ENCODE data around the gene ANKRD40.

DNA sequence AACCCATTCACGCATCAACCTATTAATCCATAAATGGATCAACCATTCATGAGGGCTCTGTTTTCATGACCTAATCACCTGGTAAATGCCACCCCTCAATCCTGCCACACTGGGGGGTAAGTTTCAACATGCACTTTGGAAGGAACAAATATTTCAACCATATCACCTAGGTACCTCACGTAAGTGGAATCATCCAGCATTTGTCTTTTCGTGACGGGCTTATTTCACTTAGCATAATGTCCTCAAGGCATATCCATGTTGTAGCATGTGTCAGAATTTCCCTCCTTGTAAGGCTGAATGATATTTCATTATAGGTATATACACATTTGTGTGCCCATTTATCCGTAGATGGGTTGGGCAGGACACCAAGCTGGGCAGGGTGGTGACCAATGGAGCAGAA lies 35.6 kb downstream of the ANKRD40 start:
- TF ChIP-seq, protein P1, sequence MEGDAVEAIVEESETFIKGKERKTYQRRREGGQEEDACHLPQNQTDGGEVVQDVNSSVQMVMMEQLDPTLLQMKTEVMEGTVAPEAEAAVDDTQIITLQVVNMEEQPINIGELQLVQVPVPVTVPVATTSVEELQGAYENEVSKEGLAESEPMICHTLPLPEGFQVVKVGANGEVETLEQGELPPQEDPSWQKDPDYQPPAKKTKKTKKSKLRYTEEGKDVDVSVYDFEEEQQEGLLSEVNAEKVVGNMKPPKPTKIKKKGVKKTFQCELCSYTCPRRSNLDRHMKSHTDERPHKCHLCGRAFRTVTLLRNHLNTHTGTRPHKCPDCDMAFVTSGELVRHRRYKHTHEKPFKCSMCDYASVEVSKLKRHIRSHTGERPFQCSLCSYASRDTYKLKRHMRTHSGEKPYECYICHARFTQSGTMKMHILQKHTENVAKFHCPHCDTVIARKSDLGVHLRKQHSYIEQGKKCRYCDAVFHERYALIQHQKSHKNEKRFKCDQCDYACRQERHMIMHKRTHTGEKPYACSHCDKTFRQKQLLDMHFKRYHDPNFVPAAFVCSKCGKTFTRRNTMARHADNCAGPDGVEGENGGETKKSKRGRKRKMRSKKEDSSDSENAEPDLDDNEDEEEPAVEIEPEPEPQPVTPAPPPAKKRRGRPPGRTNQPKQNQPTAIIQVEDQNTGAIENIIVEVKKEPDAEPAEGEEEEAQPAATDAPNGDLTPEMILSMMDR (IDR thresholded peaks at IDR 0.05): no peak
- TF ChIP-seq EZH2 (IDR thresholded peaks at IDR 0.05; ENCODE audit: borderline replicate concordance, insufficient read depth, low read depth, low read length, poor library complexity, severe bottlenecking): no peak

Measured in B cell (primary cell).